Progenitor cell of endocrine pancreas (in vitro differentiated cells): ENCODE data around the gene ZNF296. TPM values are rescaled to one million over a fixed set of nuclear protein-coding genes. Genes with fewer than 3 reads are reported as not detected.

ENCODE experiments used
- DNase-seq: peaks from one replicate; pipeline ENCODE4 v3.0.0; 2021; ENCODE audit warnings: low spot score; ENCODE audit not compliant: unreplicated experiment
- H3K27ac Mint-ChIP-seq: 2 replicates; pipeline ENCODE4 v1.8.0; 2021; ENCODE audit warnings: mild to moderate bottlenecking, moderate library complexity, mixed read lengths
- H3K27me3 Mint-ChIP-seq: 2 replicates; pipeline ENCODE4 v1.8.0; 2021; ENCODE audit warnings: mixed read lengths
- H3K36me3 Mint-ChIP-seq: 2 replicates; pipeline ENCODE4 v1.8.0; 2022; ENCODE audit warnings: mixed read lengths; ENCODE audit not compliant: insufficient read depth
- H3K4me1 Mint-ChIP-seq: 2 replicates; pipeline ENCODE4 v1.8.0; 2021; ENCODE audit warnings: low read depth, mixed read lengths
- H3K4me3 Mint-ChIP-seq: 2 replicates; pipeline ENCODE4 v1.8.0; 2021; ENCODE audit warnings: low read depth, mild to moderate bottlenecking, moderate library complexity, mixed read lengths
- H3K9me3 Mint-ChIP-seq: 2 replicates; pipeline ENCODE4 v1.8.0; 2021; ENCODE audit warnings: low read depth, mixed read lengths
- CTCF ChIP-seq: fragments of 200-600 bp; sonication (generic); IDR thresholded peaks from one replicate; pipeline ENCODE4 v1.5.0; 2021; ENCODE audit warnings: antibody characterized with exemption, mild to moderate bottlenecking; ENCODE audit not compliant: unreplicated experiment
- total RNA-seq: library from RNA; stranded (reverse); gene quantifications from 2 replicates; pipeline ENCODE4 v1.2.1, GENCODE V29; 2021

ZNF296 gene
- total RNA-seq, 1 donor from 2014 or later, result 1.3 TPM

- peak overlapping the region; percentile 38 for H3K4me3 Mint-ChIP-seq
- no peaks in the 10 kb centered on the region for H3K9me3 Mint-ChIP-seq
- no peak for DNase-seq
- peaks cover 12% of the 10 kb centered on the region for H3K4me1 Mint-ChIP-seq
- no peaks in the 10 kb centered on the region for H3K27me3 Mint-ChIP-seq
- H3K27ac Mint-ChIP-seq, result no peak overlapping the region
- H3K36me3 Mint-ChIP-seq, result peaks cover 15% of the 10 kb centered on the region
- no peak for TF ChIP-seq CTCF
Measured at GRCh38 chr19:45037393-45038169, 38.7 kb downstream of the ZNF296 start.

GRCh38 chr19:45035755-45036154 lies 40.5 kb downstream of the ZNF296 start:
- Mint-ChIP-seq H3K9me3 (no peaks in the 10 kb centered on the region), H3K27me3 (no peaks in the 10 kb centered on the region), H3K36me3 (peaks cover 10% of the 10 kb centered on the region), H3K4me1 (peaks cover 12% of the 10 kb centered on the region), H3K4me3 (no peak overlapping the region), H3K27ac (no peak overlapping the region)
- no peak for TF ChIP-seq CTCF
- no peak for DNase-seq

GRCh38 chr19:45032421-45032820 lies 43.9 kb downstream of the ZNF296 start:
- no peak for DNase-seq
- no peak overlapping the region for H3K27ac Mint-ChIP-seq
- no peaks in the 10 kb centered on the region for H3K27me3 Mint-ChIP-seq
- no peak overlapping the region for H3K4me3 Mint-ChIP-seq
- H3K4me1 Mint-ChIP-seq, result no peaks in the 10 kb centered on the region
- no peak for TF ChIP-seq CTCF
- H3K36me3 Mint-ChIP-seq, result peaks cover 8% of the 10 kb centered on the region
- no peaks in the 10 kb centered on the region for H3K9me3 Mint-ChIP-seq

GRCh38 chr19:45030825-45031224 lies 45.5 kb downstream of the ZNF296 start:
- H3K27me3 Mint-ChIP-seq, result no peaks in the 10 kb centered on the region
- DNase-seq, result no peak
- H3K36me3 Mint-ChIP-seq, result peaks cover 8% of the 10 kb centered on the region
- H3K4me3 Mint-ChIP-seq, result no peak overlapping the region
- no peak for TF ChIP-seq CTCF
- H3K27ac Mint-ChIP-seq, result no peak overlapping the region
- no peaks in the 10 kb centered on the region for H3K4me1 Mint-ChIP-seq
- H3K9me3 Mint-ChIP-seq, result no peaks in the 10 kb centered on the region

GRCh38 chr19:45027371-45027770 lies 48.9 kb downstream of the ZNF296 start:
- H3K4me3 Mint-ChIP-seq, result no peak overlapping the region
- H3K9me3 Mint-ChIP-seq, result no peaks in the 10 kb centered on the region
- no peak for TF ChIP-seq CTCF
- peaks cover 4% of the 10 kb centered on the region for H3K36me3 Mint-ChIP-seq
- H3K4me1 Mint-ChIP-seq, result no peaks in the 10 kb centered on the region
- DNase-seq, result no peak
- no peaks in the 10 kb centered on the region for H3K27me3 Mint-ChIP-seq
- no peak overlapping the region for H3K27ac Mint-ChIP-seq
